Measurements from ENCODE around the gene SLC38A1.
"Not testable (repeated sequence)": the region's sequence is repeated elsewhere in the genome, so short reads cannot be mapped to it uniquely, and the experiment has no call there.

The SLC38A1 gene

GRCh38 chr12:46164186-46164761 lies 104.6 kb downstream of the SLC38A1 start:
- no peak for DNase-seq (ENCODE audit: low read depth, low spot score)

GRCh38 chr12:46162549-46163076 lies 106.2 kb downstream of the SLC38A1 start:
- not testable (repeated sequence) for DNase-seq (ENCODE audit: low read depth, low spot score)

GRCh38 chr12:46160981-46161690 lies 107.7 kb downstream of the SLC38A1 start:
- DNase-seq (ENCODE audit: low read depth, low spot score) = no peak

- DNase-seq (ENCODE audit: low read depth, low spot score) = no peak
These were observed 108.5 kb downstream of the SLC38A1 start for GRCh38 chr12:46160101-46160980.

- DNase-seq (ENCODE audit: low read depth, low spot score) = no peak
These were observed 109.4 kb downstream of the SLC38A1 start for GRCh38 chr12:46159309-46159901.

GRCh38 chr12:46158501-46158900 lies 110.3 kb downstream of the SLC38A1 start:
- no peak for DNase-seq (ENCODE audit: low read depth, low spot score)

GRCh38 chr12:46154221-46154985 lies 114.4 kb downstream of the SLC38A1 start:
- DNase-seq (ENCODE audit: low read depth, low spot score) = no peak

GRCh38 chr12:46153268-46153872 lies 115.5 kb downstream of the SLC38A1 start:
- DNase-seq (ENCODE audit: low read depth, low spot score) = no peak

GRCh38 chr12:46152456-46152855 lies 116.4 kb downstream of the SLC38A1 start:
- no peak for DNase-seq (ENCODE audit: low read depth, low spot score)

- DNase-seq (ENCODE audit: low read depth, low spot score) = no peak
These were observed 118.1 kb downstream of the SLC38A1 start for GRCh38 chr12:46150735-46151134.

GRCh38 chr12:46149905-46150304 lies 118.9 kb downstream of the SLC38A1 start:
- DNase-seq (ENCODE audit: low read depth, low spot score) = no peak

GRCh38 chr12:46149079-46149464 lies 119.8 kb downstream of the SLC38A1 start:
- no peak for DNase-seq (ENCODE audit: low read depth, low spot score)

GRCh38 chr12:46148327-46149078 lies 120.3 kb downstream of the SLC38A1 start:
- no peak for DNase-seq (ENCODE audit: low read depth, low spot score)

- DNase-seq (ENCODE audit: low read depth, low spot score) = no peak
These were observed 121.7 kb downstream of the SLC38A1 start for GRCh38 chr12:46147144-46147543.

GRCh38 chr12:46145881-46146280 lies 123.0 kb downstream of the SLC38A1 start:
- no peak for DNase-seq (ENCODE audit: low read depth, low spot score)

GRCh38 chr12:46144433-46144832 lies 124.4 kb downstream of the SLC38A1 start:
- DNase-seq (ENCODE audit: low read depth, low spot score) = no peak

GRCh38 chr12:46136249-46136648 lies 132.6 kb downstream of the SLC38A1 start:
- no peak for DNase-seq (ENCODE audit: low read depth, low spot score)

- no peak for DNase-seq (ENCODE audit: low read depth, low spot score)
These were observed 133.1 kb downstream of the SLC38A1 start for GRCh38 chr12:46135750-46136149.

GRCh38 chr12:46134852-46135251 lies 134.0 kb downstream of the SLC38A1 start:
- no peak for DNase-seq (ENCODE audit: low read depth, low spot score)
